Sigmoid colon (tissue), 7 donors: ENCODE data around the gene RAB15. TPM values are rescaled to one million over a fixed set of nuclear protein-coding genes. Genes with fewer than 3 reads are reported as not detected.

Experiments used
- DNase-seq: peaks from one replicate; pipeline ENCODE4 v3.0.0-alpha.2; 2019
- H3K27ac ChIP-seq, 4 donors: fragments of 200-600 bp; sonication (generic); one replicate each; pipeline ENCODE4 v1.5.1; 2016 to 2019; ENCODE audit warnings: mild to moderate bottlenecking in 1 of 4
- H3K27me3 ChIP-seq, 3 donors: fragments of 200-600 bp; sonication (generic); one replicate each; pipeline ENCODE4 v1.5.1; 2019; ENCODE audit warnings: mild to moderate bottlenecking in 1 of 3
- H3K36me3 ChIP-seq, 4 donors: fragments of 200-600 bp; sonication (generic); one replicate each; pipeline ENCODE4 v1.5.1; 2016 to 2019
- H3K4me1 ChIP-seq, 4 donors: fragments of 200-600 bp; sonication (generic); one replicate each; pipeline ENCODE4 v1.5.1; 2017 to 2019
- H3K4me3 ChIP-seq, 4 donors: fragments of 200-600 bp; sonication (generic); one replicate each; pipeline ENCODE4 v1.5.1; 2017 to 2019; ENCODE audit warnings: mild to moderate bottlenecking in 2 of 4, moderate library complexity in 1 of 4
- H3K9me3 ChIP-seq, 4 donors: fragments of 200-600 bp in 3 of 4; sonication (generic) in 3 of 4; one replicate each; pipeline versions ENCODE4 v1.5.1 to v1.6.1; 2013 to 2019
- CTCF ChIP-seq, 4 experiments: fragments of 450-650 bp in 3 of 4; fragments of 200-600 bp in 1 of 4; IDR thresholded peaks; one replicate each; pipeline ENCODE4 v1.5.1; 2016 to 2019; ENCODE audit warnings: antibody characterized with exemption in 4 of 4, mild to moderate bottlenecking in 3 of 4, moderate library complexity in 2 of 4
- EP300 ChIP-seq, 4 donors: sonication (generic); formaldehyde crosslinking; IDR thresholded peaks; one replicate each; pipeline ENCODE4 v1.6.1; 2017; ENCODE audit warnings: antibody characterized with exemption in 4 of 4
- POLR2A ChIP-seq, 2 donors: fragments of 450-650 bp; IDR thresholded peaks; one replicate each; pipeline ENCODE4 v1.6.1; 2016; ENCODE audit warnings: antibody characterized with exemption in 2 of 2, mild to moderate bottlenecking in 2 of 2, moderate library complexity in 2 of 2
- POLR2AphosphoS5 ChIP-seq, 4 donors: sonication (generic); formaldehyde crosslinking; IDR thresholded peaks; one replicate each; pipeline ENCODE4 v1.6.1; 2017; ENCODE audit warnings: antibody characterized with exemption in 4 of 4
- WGBS, 2 donors: extraction: QIAGEN DNeasy Blood & Tissue Kit; methylation state at CpG; one replicate each; pipeline ENCODE4 v1.1.7; 2013; 5-methylcytosine and 5-hydroxymethylcytosine counted together
- intact Hi-C: fragments of 100-400 bp; cut with DNase I; formaldehyde crosslinking; loops from one replicate; pipeline ENCODE4 v1.15.1; 2023
- polyA plus RNA-seq, 3 donors: library from polyadenylated mRNA; stranded (reverse); fragments of 200-250 nt; gene quantifications; one replicate each; pipeline ENCODE4 v1.2.3, GENCODE V29; 2013
- total RNA-seq, 4 donors: library from RNA; depleted of rRNA; stranded (reverse); fragments of >200 nt; gene quantifications; one replicate each; pipeline ENCODE4 v1.1.0, GENCODE V29; 2016
- donor health status: healthy with polysubstance abuse.
- donor health status: Bipolar disorder and iron deficiency.
- donor health status: healthy.

RAB15 gene
- 10 to 100 TPM in 1 of 4 donors, 1 to 10 TPM in 3; 1.8 to 11.6 (median 4.0) TPM for total RNA-seq
- polyA plus RNA-seq = 10 to 100 TPM; 28.9 to 31.8 (median 29.4) TPM

GRCh38 chr14:64971943-64972791, at the start of gene RAB15:
TSS of gene RAB15 (minus strand) at chr14:64972336. CDS start at chr14:64972076, 260 bp downstream.
- Histone ChIP-seq H3K4me1 (peaks cover 0 to 18% (median 14%) of the 10 kb centered on the region in 4 donors), H3K9me3 (no peaks in the 10 kb centered on the region), H3K27ac (peak within 1 kb of the TSS in 2 of 4 donors; percentile 54 to 62), H3K36me3 (no peaks in the 10 kb centered on the region), H3K27me3 (no peaks in the 10 kb centered on the region), H3K4me3 (peak within 1 kb of the TSS; percentile 56 to 83 (median 76))
- intact Hi-C loops = no loop called here
- no peak for DNase-seq
- TF ChIP-seq CTCF (IDR thresholded peaks at IDR 0.05) (no peak), POLR2AphosphoS5 (IDR thresholded peaks at IDR 0.05) (no peak), EP300 (IDR thresholded peaks at IDR 0.05) (no peak), POLR2A (IDR thresholded peaks at IDR 0.05) (no peak)
- 0 to 1% methylated on average over 96 of the region's 96 CpGs for WGBS, 2 donors

- TF ChIP-seq CTCF (IDR thresholded peaks at IDR 0.05) = peak in 3 of 4 experiments; percentile 57 to 62 (median 60)
- no peak for TF ChIP-seq EP300 (IDR thresholded peaks at IDR 0.05)
- TF ChIP-seq POLR2AphosphoS5 (IDR thresholded peaks at IDR 0.05) = no peak
Measured at GRCh38 chr14:65019944-65020566, 47.9 kb upstream of the RAB15 start.

GRCh38 chr14:65016471-65016870, 44.3 kb upstream of the RAB15 start:
- Histone ChIP-seq H3K4me1 (peaks cover 0 to 11% (median 3%) of the 10 kb centered on the region in 4 donors), H3K36me3 (peaks cover 0 to 48% (median 2%) of the 10 kb centered on the region in 4 donors), H3K9me3 (no peaks in the 10 kb centered on the region), H3K27me3 (no peaks in the 10 kb centered on the region), H3K4me3 (no peak overlapping the region), H3K27ac (no peak overlapping the region)
- intact Hi-C loops = no loop called here
- no peak for DNase-seq
- 92 to 94% methylated on average over 4 of the region's 4 CpGs for WGBS, 2 donors
- TF ChIP-seq POLR2AphosphoS5 (IDR thresholded peaks at IDR 0.05) (no peak), POLR2A (IDR thresholded peaks at IDR 0.05) (no peak), EP300 (IDR thresholded peaks at IDR 0.05) (no peak), CTCF (IDR thresholded peaks at IDR 0.05) (no peak)

More at GRCh38 chr14:65019944-65020566, 47.9 kb upstream of the RAB15 start:
- peaks cover 0 to 11% (median 6%) of the 10 kb centered on the region in 4 donors for H3K4me1 ChIP-seq
- intact Hi-C loops = no loop called here
- no peak overlapping the region for H3K4me3 ChIP-seq
- H3K27me3 ChIP-seq = no peaks in the 10 kb centered on the region
- H3K27ac ChIP-seq = no peak overlapping the region
- 62 to 68% methylated on average over 9 of the region's 9 CpGs for WGBS, 2 donors
- H3K9me3 ChIP-seq = no peaks in the 10 kb centered on the region
- H3K36me3 ChIP-seq = peaks cover 0 to 15% (median 0%) of the 10 kb centered on the region in 4 donors
- DNase-seq = no peak

GRCh38 chr14:65015391-65015790, 43.3 kb upstream of the RAB15 start:
- Histone ChIP-seq H3K27ac (no peak overlapping the region), H3K36me3 (peaks cover 0 to 48% (median 2%) of the 10 kb centered on the region in 4 donors)
- 87 to 94% methylated on average over 3 of the region's 3 CpGs for WGBS, 2 donors

More at GRCh38 chr14:65015391-65015790, 43.3 kb upstream of the RAB15 start:
- DNase-seq = no peak
- no peaks in the 10 kb centered on the region for H3K9me3 ChIP-seq
- H3K4me3 ChIP-seq = no peak overlapping the region
- peaks cover 0 to 11% (median 3%) of the 10 kb centered on the region in 4 donors for H3K4me1 ChIP-seq
- intact Hi-C loops = no loop called here
- TF ChIP-seq CTCF (IDR thresholded peaks at IDR 0.05) = no peak
- TF ChIP-seq POLR2A (IDR thresholded peaks at IDR 0.05) = no peak
- TF ChIP-seq EP300 (IDR thresholded peaks at IDR 0.05) = no peak
- no peak for TF ChIP-seq POLR2AphosphoS5 (IDR thresholded peaks at IDR 0.05)
- H3K27me3 ChIP-seq = no peaks in the 10 kb centered on the region
